ENCODE results near the gene PDE1A. TPM values are rescaled to one million over a fixed set of nuclear protein-coding genes. Genes with fewer than 3 reads are reported as not detected.

PDE1A gene
- polyA plus RNA-seq, 1 of the 3 experiments (the other 2 are of a cell fraction), result 0.08 TPM

Small RNA genes within 50 kb of the gene (small RNA-seq; reads per million reads assigned to genes)
- 0 reads per million in 7 experiments for gene RN7SL267P

Measured in SK-N-SH (cell line).